B cell (primary cell): ENCODE measurements around the gene RALBP1. TPM values are rescaled to one million over a fixed set of nuclear protein-coding genes. Genes with fewer than 3 reads are reported as not detected.

ENCODE experiments used
- ATAC-seq: fragments of 200-7000 bp; cut with Tn5 transposase; one replicate; pipeline ENCODE4 v1.10.0; 2021; ENCODE audit warnings: low read depth, mild to moderate bottlenecking, moderate number of reproducible peaks, moderate library complexity
- CTCF ChIA-PET: fragments of 350-600 bp; sonication (Branson Sonifier 250); formaldehyde crosslinking; loops from one replicate; lab custom pipeline; 2021; ENCODE audit warnings: antibody characterized with exemption, inconsistent platforms; lab: Charles Lee
- POLR2A ChIA-PET: fragments of 350-600 bp; sonication (Branson Sonifier 250); formaldehyde crosslinking; loops from one replicate; lab custom pipeline; 2021; ENCODE audit warnings: antibody characterized with exemption; lab: Charles Lee
- DNase-seq: peaks from one replicate; pipeline ENCODE4 v3.0.0; 2013
- H2AFZ ChIP-seq: 2 replicates; pipeline ENCODE4 v1.6.1; 2012; ENCODE audit warnings: mild to moderate bottlenecking, low read depth, low read length; ENCODE audit not compliant: insufficient read depth, poor library complexity, severe bottlenecking
- H3K27ac ChIP-seq, 2 donors: 1 replicate in 1 of 2; 2 replicates in 1 of 2; pipeline ENCODE4 v1.5.1; 2012 to 2013; ENCODE audit warnings: low read length in 2 of 2, mild to moderate bottlenecking in 2 of 2, moderate library complexity in 1 of 2
- H3K27me3 ChIP-seq, 4 experiments: fragments of 200-600 bp in 1 of 4; sonication (generic) in 1 of 4; replicated peaks in 1 of 4; 1 replicate in 2 of 4; 2 replicates in 2 of 4; pipeline versions ENCODE4 v1.6.1 to v1.7.0; 2013 to 2016; ENCODE audit warnings: low read length in 3 of 4, mild to moderate bottlenecking in 2 of 4, mixed read lengths in 1 of 4, moderate library complexity in 1 of 4; ENCODE audit not compliant: insufficient read depth in 4 of 4, control insufficient read depth in 3 of 4; ENCODE audit errors: control extremely low read depth in 1 of 4
- H3K36me3 ChIP-seq, 2 experiments: replicated peaks in 1 of 2; 1 replicate in 1 of 2; 2 replicates in 1 of 2; pipeline versions ENCODE4 v1.6.1 to v1.7.1; 2013; ENCODE audit warnings: low read length in 1 of 2; ENCODE audit not compliant: insufficient read depth in 2 of 2, control insufficient read depth in 1 of 2; ENCODE audit errors: control extremely low read depth in 1 of 2, extremely low read depth in 1 of 2
- H3K4me1 ChIP-seq, 2 donors: fragments of 200-600 bp in 1 of 2; sonication (generic) in 1 of 2; 1 replicate in 1 of 2; 2 replicates in 1 of 2; pipeline versions ENCODE4 v1.5.1 to v1.6.1; 2013 to 2017; ENCODE audit warnings: low read length in 2 of 2; ENCODE audit not compliant: control insufficient read depth in 2 of 2, insufficient read depth in 2 of 2
- H3K4me2 ChIP-seq: replicated peaks from 2 replicates; pipeline ENCODE3; 2012; ENCODE audit warnings: mild to moderate bottlenecking, low read depth, low read length; ENCODE audit not compliant: poor library complexity, severe bottlenecking
- H3K4me3 ChIP-seq, 5 experiments: fragments of 200-600 bp in 1 of 5; sonication (generic) in 1 of 5; 1 replicate in 3 of 5; 2 replicates in 2 of 5; pipeline versions ENCODE4 v1.5.1 to v1.7.0; 2011 to 2016; ENCODE audit warnings: low read length in 4 of 5, mild to moderate bottlenecking in 4 of 5, low read depth in 2 of 5, control low read depth in 1 of 5, moderate library complexity in 1 of 5; ENCODE audit not compliant: insufficient read depth in 1 of 5; ENCODE audit errors: control extremely low read depth in 1 of 5, extremely low read depth in 1 of 5
- H3K79me2 ChIP-seq: fragments of 200-600 bp; sonication (generic); one replicate; pipeline ENCODE4 v1.6.0; 2016; ENCODE audit warnings: low read length; ENCODE audit not compliant: control insufficient read depth, insufficient read depth
- H3K9ac ChIP-seq: fragments of 200-600 bp; sonication (generic); 2 replicates; pipeline ENCODE4 v1.6.1; 2017; ENCODE audit warnings: mild to moderate bottlenecking, low read length, moderate library complexity
- H3K9me3 ChIP-seq, 3 donors: one replicate each; pipeline versions ENCODE4 v1.6.1 to v1.7.1; 2013; ENCODE audit warnings: low read length in 2 of 3; ENCODE audit not compliant: control insufficient read depth in 2 of 3, insufficient read depth in 1 of 3; ENCODE audit errors: control extremely low read depth in 1 of 3
- H4K20me1 ChIP-seq: 2 replicates; pipeline ENCODE4 v1.6.0; 2012; ENCODE audit warnings: mild to moderate bottlenecking, low read length; ENCODE audit not compliant: insufficient read depth, control insufficient read depth, poor library complexity, severe bottlenecking
- H3K27ac Mint-ChIP-seq: one replicate; pipeline ENCODE4 v1.8.0; 2021; ENCODE audit warnings: mixed read lengths
- H3K27me3 Mint-ChIP-seq: one replicate; pipeline ENCODE4 v1.8.0; 2021; ENCODE audit warnings: mixed read lengths
- H3K4me1 Mint-ChIP-seq: one replicate; pipeline ENCODE4 v1.8.0; 2021; ENCODE audit warnings: mixed read lengths
- H3K4me3 Mint-ChIP-seq: one replicate; pipeline ENCODE4 v1.8.0; 2021; ENCODE audit warnings: mixed read lengths
- H3K9me3 Mint-ChIP-seq: one replicate; pipeline ENCODE4 v1.8.0; 2022; ENCODE audit warnings: mixed read lengths; ENCODE audit not compliant: insufficient read depth
- EZH2 ChIP-seq: IDR thresholded peaks from 2 replicates; pipeline ENCODE4 v1.6.1; 2012; ENCODE audit warnings: borderline replicate concordance, low read depth, mild to moderate bottlenecking, moderate library complexity, low read length; ENCODE audit not compliant: insufficient read depth, poor library complexity, severe bottlenecking
- WGBS: methylation state at CpG from one replicate; pipeline ENCODE4 v1.1.5; 2013; ENCODE audit warnings: missing lambda C conversion rate; ENCODE audit not compliant: insufficient coverage; 5-methylcytosine and 5-hydroxymethylcytosine counted together
- intact Hi-C: fragments of 100-400 bp; cut with micrococcal nuclease; formaldehyde crosslinking; loops from one replicate; pipeline ENCODE4 v1.10.0; 2022
- polyA plus RNA-seq: library from polyadenylated mRNA; depleted of rRNA; stranded (reverse); fragments of >200 nt; gene quantifications from 2 replicates; pipeline ENCODE4 v1.2.3, GENCODE V29; 2012
- total RNA-seq, 2 donors: library from RNA; stranded (reverse); fragments of 120-200 nt in 1 of 2; gene quantifications; 1 replicate in 1 of 2; 2 replicates in 1 of 2; pipeline versions ENCODE4 v1.2.3 to v1.2.4, GENCODE V29; 2013 to 2022
- TF ChIP-seq, protein P1 (sequence below): fragments of 200-600 bp; IDR thresholded peaks from one replicate; pipeline ENCODE4 v1.8.0; 2022; ENCODE audit warnings: antibody characterized with exemption, mild to moderate bottlenecking

RALBP1 gene
- total and polyA plus RNA-seq, 2 donors (not counting 1 experiment from before 2014, with no cell fraction given), result 14.9 to 38.0 TPM

- Histone ChIP-seq H4K20me1 (no peaks in the 10 kb centered on the region), H3K9ac (peak overlapping the region; percentile 12), H3K36me3 (no peaks in the 10 kb centered on the region), H3K27ac (no peak overlapping the region), H3K79me2 (no peaks in the 10 kb centered on the region), H3K4me2 (peak overlapping the region; percentile 57), H3K4me3 (no peak overlapping the region), H3K4me1 (peaks cover 5 to 14% of the 10 kb centered on the region in 2 donors), H3K27me3 (no peaks in the 10 kb centered on the region), H2AFZ (peak overlapping the region; percentile 65), H3K9me3 (peaks cover 0 to 7% (median 2%) of the 10 kb centered on the region in 3 donors)
- intact Hi-C loops, result no loop called here
- Mint-ChIP-seq H3K9me3 (no peaks in the 10 kb centered on the region), H3K27ac (no peak overlapping the region), H3K27me3 (no peaks in the 10 kb centered on the region), H3K4me1 (peaks cover 12% of the 10 kb centered on the region), H3K4me3 (peak overlapping the region; percentile 77)
- ChIA-PET CTCF (interaction anchor here (1.0 kb wide), 1 partner anchor 142 kb away, joined by 4 read pairs; no protein-coding TSS in a partner anchor), POLR2A (no interaction called here)
- DNase-seq (peak; percentile 5), ATAC-seq (no peak)
- no peak for TF ChIP-seq EZH2
- TF ChIP-seq, protein P1, sequence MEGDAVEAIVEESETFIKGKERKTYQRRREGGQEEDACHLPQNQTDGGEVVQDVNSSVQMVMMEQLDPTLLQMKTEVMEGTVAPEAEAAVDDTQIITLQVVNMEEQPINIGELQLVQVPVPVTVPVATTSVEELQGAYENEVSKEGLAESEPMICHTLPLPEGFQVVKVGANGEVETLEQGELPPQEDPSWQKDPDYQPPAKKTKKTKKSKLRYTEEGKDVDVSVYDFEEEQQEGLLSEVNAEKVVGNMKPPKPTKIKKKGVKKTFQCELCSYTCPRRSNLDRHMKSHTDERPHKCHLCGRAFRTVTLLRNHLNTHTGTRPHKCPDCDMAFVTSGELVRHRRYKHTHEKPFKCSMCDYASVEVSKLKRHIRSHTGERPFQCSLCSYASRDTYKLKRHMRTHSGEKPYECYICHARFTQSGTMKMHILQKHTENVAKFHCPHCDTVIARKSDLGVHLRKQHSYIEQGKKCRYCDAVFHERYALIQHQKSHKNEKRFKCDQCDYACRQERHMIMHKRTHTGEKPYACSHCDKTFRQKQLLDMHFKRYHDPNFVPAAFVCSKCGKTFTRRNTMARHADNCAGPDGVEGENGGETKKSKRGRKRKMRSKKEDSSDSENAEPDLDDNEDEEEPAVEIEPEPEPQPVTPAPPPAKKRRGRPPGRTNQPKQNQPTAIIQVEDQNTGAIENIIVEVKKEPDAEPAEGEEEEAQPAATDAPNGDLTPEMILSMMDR, result no peak
- WGBS, result 5% methylated on average over 3 of the region's 10 CpGs
Measured at GRCh38 chr18:9433671-9434121, 41.6 kb upstream of the RALBP1 start.

DNA sequence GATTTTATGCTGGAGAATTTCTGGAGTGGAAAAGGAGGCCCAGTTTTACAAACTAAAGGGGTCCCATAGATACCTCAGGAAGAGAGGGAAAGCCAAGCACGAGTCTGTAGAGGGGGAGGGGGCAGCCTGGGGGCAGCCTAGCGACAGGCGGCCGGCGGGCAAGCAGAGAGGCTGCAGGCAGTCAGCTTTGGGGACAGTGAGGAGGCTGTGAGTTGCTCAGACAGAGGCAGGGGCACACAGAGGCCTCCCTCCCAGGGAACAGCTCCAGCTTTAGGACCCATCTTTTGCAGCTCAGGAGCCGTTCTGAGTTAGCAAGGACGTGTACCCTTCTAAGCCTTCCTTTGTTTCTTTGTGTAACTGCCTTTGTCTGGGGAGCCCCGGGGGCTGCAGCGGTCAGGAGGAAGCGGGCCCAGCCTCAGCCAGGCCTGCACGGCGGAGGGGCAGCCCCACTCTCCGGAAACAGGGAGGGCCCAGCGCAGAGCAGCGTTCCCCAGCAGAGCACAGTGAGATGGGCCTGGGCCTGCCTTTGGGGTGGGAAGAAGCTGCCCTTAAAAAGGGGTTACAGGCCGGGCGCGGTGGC, 41.1 kb upstream of the RALBP1 start:
- DNase-seq, result no peak
- POLR2A ChIA-PET, result no interaction called here
- no peaks in the 10 kb centered on the region for H4K20me1 ChIP-seq
- Mint-ChIP-seq H3K27me3 (no peaks in the 10 kb centered on the region), H3K4me1 (peaks cover 12% of the 10 kb centered on the region), H3K27ac (no peak overlapping the region), H3K4me3 (peak overlapping the region; percentile 77), H3K9me3 (no peaks in the 10 kb centered on the region)
- H3K27ac ChIP-seq, result no peak overlapping the region
- peak overlapping the region in 1 of 5 experiments; percentile 15 for H3K4me3 ChIP-seq
- no peak for ATAC-seq
- CTCF ChIA-PET, result interaction anchor here (1.0 kb wide), 1 partner anchor 141 kb away, joined by 4 read pairs; no protein-coding TSS in a partner anchor
- intact Hi-C loops, result no loop called here
- H2AFZ ChIP-seq, result peak overlapping the region; percentile 65
- H3K9ac ChIP-seq, result peak overlapping the region; percentile 12
- H3K4me1 ChIP-seq, result peaks cover 5 to 14% of the 10 kb centered on the region in 2 donors
- no peaks in the 10 kb centered on the region for H3K79me2 ChIP-seq
- H3K4me2 ChIP-seq, result peak overlapping the region; percentile 57
- WGBS, result 56% methylated on average over 18 of the region's 18 CpGs
- H3K36me3 ChIP-seq, result no peaks in the 10 kb centered on the region
- no peaks in the 10 kb centered on the region for H3K27me3 ChIP-seq
- TF ChIP-seq, protein P1, result no peak
- TF ChIP-seq EZH2, result no peak
- peaks cover 0 to 7% (median 2%) of the 10 kb centered on the region in 3 donors for H3K9me3 ChIP-seq
